GM20000 (cell line): ENCODE results near the gene QPRT.

Experiments
- DNase-seq: peaks from one replicate; pipeline ENCODE4 v3.0.0; 2012; ENCODE audit warnings: low spot score
- CTCF ChIP-seq: IDR thresholded peaks from 2 replicates; pipeline ENCODE4 v1.5.1; 2012; ENCODE audit warnings: mild to moderate bottlenecking, control low read depth; ENCODE audit errors: extremely low read depth, missing control alignments

Gene QPRT

GRCh38 chr16:29675811-29676643, 3.0 kb upstream of the QPRT start:
- no peak for TF ChIP-seq CTCF
- DNase-seq: no peak

GRCh38 chr16:29676989-29677785, 1.8 kb upstream of the QPRT start:
- TF ChIP-seq CTCF: no peak
- no peak for DNase-seq

GRCh38 chr16:29680180-29680598, 1.2 kb downstream of the QPRT start:
- TF ChIP-seq CTCF: no peak
- DNase-seq: no peak

- DNase-seq: no peak
- no peak for TF ChIP-seq CTCF
These were observed 4.6 kb downstream of the QPRT start for GRCh38 chr16:29683543-29684090.

GRCh38 chr16:29684679-29685078, 5.7 kb downstream of the QPRT start:
- TF ChIP-seq CTCF: no peak
- no peak for DNase-seq

- DNase-seq: peak; percentile 31
- no peak for TF ChIP-seq CTCF
These were observed 7.9 kb downstream of the QPRT start for GRCh38 chr16:29686740-29687332.
